SU-DHL-6 (cell line): ENCODE measurements around the gene RBM8A.

Experiments
- H2AFZ ChIP-seq: fragments of 200-600 bp; sonication (generic); 2 replicates; pipeline ENCODE4 v1.6.1; 2014; ENCODE audit warnings: low read depth, mild to moderate bottlenecking, moderate library complexity, mixed read lengths, antibody characterized with exemption, low read length; ENCODE audit not compliant: severe bottlenecking
- H3F3A ChIP-seq: fragments of 200-600 bp; shearing (Covaris generic); 2 replicates; pipeline ENCODE4 v1.6.0; 2016; ENCODE audit warnings: antibody characterized with exemption, mild to moderate bottlenecking; ENCODE audit not compliant: insufficient read depth
- H3K27ac ChIP-seq: fragments of 200-600 bp; sonication (generic); 2 replicates; pipeline ENCODE4 v1.5.1; 2016; ENCODE audit warnings: low read depth, mild to moderate bottlenecking, low read length, moderate library complexity, mixed read lengths
- H3K27me3 ChIP-seq: fragments of 200-600 bp; sonication (generic), shearing (Covaris generic); 2 replicates; pipeline ENCODE4 v1.6.0; 2014; ENCODE audit warnings: mild to moderate bottlenecking, low read length
- H3K36me3 ChIP-seq: fragments of 200-600 bp; sonication (generic); 2 replicates; pipeline ENCODE4 v1.6.1; 2014; ENCODE audit warnings: mild to moderate bottlenecking, low read length, mixed read lengths
- H3K4me2 ChIP-seq: fragments of 300-600, 200-600 bp; shearing (Covaris generic), sonication (generic); 2 replicates; pipeline ENCODE4 v1.6.0; 2014; ENCODE audit warnings: low read length, low read depth, mild to moderate bottlenecking; ENCODE audit not compliant: poor library complexity, severe bottlenecking
- H3K4me3 ChIP-seq: fragments of 200-600 bp; sonication (generic); 2 replicates; pipeline ENCODE4 v1.5.1; 2014; ENCODE audit warnings: antibody characterized with exemption, low read length, mild to moderate bottlenecking, mixed read lengths; ENCODE audit not compliant: insufficient read depth, poor library complexity, severe bottlenecking
- H3K79me2 ChIP-seq: fragments of 200-600 bp; sonication (generic); 2 replicates; pipeline ENCODE4 v1.6.1; 2014; ENCODE audit warnings: mild to moderate bottlenecking, low read length, moderate library complexity; ENCODE audit not compliant: insufficient read depth
- H3K9ac ChIP-seq: fragments of 200-600 bp; sonication (generic); 2 replicates; pipeline ENCODE4 v1.7.0; 2014; ENCODE audit warnings: mild to moderate bottlenecking, low read length
- H3K9me2 ChIP-seq: fragments of 200-600 bp; sonication (generic); replicated peaks from 2 replicates; pipeline ENCODE4 v1.6.1; 2014; ENCODE audit warnings: low read length; ENCODE audit not compliant: insufficient read depth
- H3K9me3 ChIP-seq: fragments of 200-600 bp; sonication (generic); 2 replicates; pipeline ENCODE4 v1.6.1; 2014; ENCODE audit warnings: low read length, mixed read lengths; ENCODE audit not compliant: insufficient read depth
- H4K20me1 ChIP-seq: fragments of 200-600 bp; sonication (generic); 2 replicates; pipeline ENCODE4 v1.6.1; 2014; ENCODE audit warnings: low read depth, mild to moderate bottlenecking, antibody characterized with exemption, low read length, moderate library complexity, mixed read lengths
- EZH2phosphoT487 ChIP-seq: fragments of 200-600 bp; sonication (generic), shearing (Covaris generic); conservative IDR thresholded peaks from 2 replicates; pipeline ENCODE4 v1.6.1; 2018; ENCODE audit warnings: mild to moderate bottlenecking, antibody characterized with exemption, low read length, moderate library complexity, mixed read lengths
- TF ChIP-seq, protein P1 (sequence below): fragments of 200-600 bp; sonication (generic); IDR thresholded peaks from one replicate; pipeline ENCODE4 v1.5.1; 2017; ENCODE audit warnings: antibody characterized with exemption, mild to moderate bottlenecking, low read length, moderate library complexity; ENCODE audit not compliant: insufficient read depth, poor library complexity, severe bottlenecking

RBM8A gene

DNA sequence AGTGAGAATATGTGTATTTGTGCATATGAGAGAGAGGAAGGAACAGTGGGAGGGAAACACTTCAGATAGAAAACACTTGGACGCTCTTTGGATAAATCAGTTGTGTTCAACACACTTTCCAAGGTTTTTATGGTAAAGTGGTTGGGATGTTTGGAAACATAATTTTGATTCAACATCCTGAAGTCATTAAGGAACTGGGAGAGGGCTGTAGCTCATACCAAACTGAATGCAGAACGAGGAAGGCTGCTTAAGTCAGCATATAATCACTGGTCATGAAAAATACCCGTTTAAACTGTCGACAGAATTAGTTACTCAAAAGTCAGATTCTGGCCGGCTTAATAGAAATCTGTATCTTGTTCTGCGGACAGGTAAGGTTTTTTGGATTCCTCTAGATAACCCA lies 15.6 kb upstream of the RBM8A start:
- no peaks in the 10 kb centered on the region for H3F3A ChIP-seq
- H3K36me3 ChIP-seq, result no peaks in the 10 kb centered on the region
- H3K27me3 ChIP-seq, result no peaks in the 10 kb centered on the region
- H3K4me2 ChIP-seq, result no peak overlapping the region
- H3K79me2 ChIP-seq, result no peaks in the 10 kb centered on the region
- no peaks in the 10 kb centered on the region for H3K9me3 ChIP-seq
- H3K27ac ChIP-seq, result no peak overlapping the region
- no peak overlapping the region for H3K4me3 ChIP-seq
- TF ChIP-seq, protein P1, sequence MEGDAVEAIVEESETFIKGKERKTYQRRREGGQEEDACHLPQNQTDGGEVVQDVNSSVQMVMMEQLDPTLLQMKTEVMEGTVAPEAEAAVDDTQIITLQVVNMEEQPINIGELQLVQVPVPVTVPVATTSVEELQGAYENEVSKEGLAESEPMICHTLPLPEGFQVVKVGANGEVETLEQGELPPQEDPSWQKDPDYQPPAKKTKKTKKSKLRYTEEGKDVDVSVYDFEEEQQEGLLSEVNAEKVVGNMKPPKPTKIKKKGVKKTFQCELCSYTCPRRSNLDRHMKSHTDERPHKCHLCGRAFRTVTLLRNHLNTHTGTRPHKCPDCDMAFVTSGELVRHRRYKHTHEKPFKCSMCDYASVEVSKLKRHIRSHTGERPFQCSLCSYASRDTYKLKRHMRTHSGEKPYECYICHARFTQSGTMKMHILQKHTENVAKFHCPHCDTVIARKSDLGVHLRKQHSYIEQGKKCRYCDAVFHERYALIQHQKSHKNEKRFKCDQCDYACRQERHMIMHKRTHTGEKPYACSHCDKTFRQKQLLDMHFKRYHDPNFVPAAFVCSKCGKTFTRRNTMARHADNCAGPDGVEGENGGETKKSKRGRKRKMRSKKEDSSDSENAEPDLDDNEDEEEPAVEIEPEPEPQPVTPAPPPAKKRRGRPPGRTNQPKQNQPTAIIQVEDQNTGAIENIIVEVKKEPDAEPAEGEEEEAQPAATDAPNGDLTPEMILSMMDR, result no peak
- no peak for TF ChIP-seq EZH2phosphoT487
- no peak overlapping the region for H2AFZ ChIP-seq
- H3K9ac ChIP-seq, result no peak overlapping the region
- no peaks in the 10 kb centered on the region for H4K20me1 ChIP-seq
- no peaks in the 10 kb centered on the region for H3K9me2 ChIP-seq

DNA sequence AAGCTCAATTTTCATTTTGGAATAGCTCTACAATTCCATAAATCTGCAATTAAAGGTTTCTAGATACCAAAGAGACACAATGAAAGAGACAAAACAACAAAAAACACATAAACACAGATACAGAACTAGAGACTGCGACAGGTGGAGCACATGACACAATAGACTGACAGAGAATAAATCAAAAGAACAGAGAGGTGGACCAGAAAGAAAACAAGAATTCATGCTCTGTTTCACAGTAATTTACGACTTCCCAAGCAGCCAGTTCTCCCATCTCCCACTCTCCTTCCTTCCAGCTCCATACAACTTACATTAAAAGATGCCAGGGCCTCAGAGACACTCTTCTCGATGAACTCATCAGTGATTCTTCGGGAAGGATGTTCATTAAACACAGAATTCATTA lies 15.1 kb upstream of the RBM8A start:
- no peak overlapping the region for H3K4me3 ChIP-seq
- H3K36me3 ChIP-seq, result no peaks in the 10 kb centered on the region
- TF ChIP-seq EZH2phosphoT487, result no peak
- TF ChIP-seq, protein P1, result no peak

DNA sequence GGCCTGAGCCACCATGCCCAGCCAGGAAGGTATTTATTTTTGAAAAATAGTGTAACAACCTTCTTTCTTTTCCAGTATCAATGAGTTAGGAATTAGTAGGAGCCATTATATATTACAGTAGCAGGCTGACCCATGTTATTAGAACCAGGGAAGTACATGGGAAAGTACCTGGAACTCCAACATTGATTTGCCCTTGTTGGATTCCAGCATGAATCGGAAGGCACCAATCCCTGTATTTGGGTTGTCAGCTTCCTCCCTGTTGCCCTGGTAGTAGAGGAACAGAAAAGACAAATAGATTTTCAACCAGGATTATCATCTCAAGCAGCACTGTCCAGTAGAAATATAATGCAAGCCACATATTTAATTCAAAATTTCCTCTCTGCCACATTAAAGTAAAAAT lies 10.2 kb upstream of the RBM8A start:
- Histone ChIP-seq H3K36me3 (no peaks in the 10 kb centered on the region), H2AFZ (no peak overlapping the region)
- TF ChIP-seq, protein P1, result no peak
- TF ChIP-seq EZH2phosphoT487, result no peak

More for the DNA sequence above, 15.1 kb upstream of the RBM8A start:
- Histone ChIP-seq H3K9ac (no peak overlapping the region), H3K27me3 (no peaks in the 10 kb centered on the region), H3K9me2 (no peaks in the 10 kb centered on the region), H3K79me2 (no peaks in the 10 kb centered on the region), H3K4me2 (no peak overlapping the region), H3K27ac (no peak overlapping the region), H3K9me3 (no peaks in the 10 kb centered on the region), H4K20me1 (no peaks in the 10 kb centered on the region), H2AFZ (no peak overlapping the region), H3F3A (no peaks in the 10 kb centered on the region)

DNA sequence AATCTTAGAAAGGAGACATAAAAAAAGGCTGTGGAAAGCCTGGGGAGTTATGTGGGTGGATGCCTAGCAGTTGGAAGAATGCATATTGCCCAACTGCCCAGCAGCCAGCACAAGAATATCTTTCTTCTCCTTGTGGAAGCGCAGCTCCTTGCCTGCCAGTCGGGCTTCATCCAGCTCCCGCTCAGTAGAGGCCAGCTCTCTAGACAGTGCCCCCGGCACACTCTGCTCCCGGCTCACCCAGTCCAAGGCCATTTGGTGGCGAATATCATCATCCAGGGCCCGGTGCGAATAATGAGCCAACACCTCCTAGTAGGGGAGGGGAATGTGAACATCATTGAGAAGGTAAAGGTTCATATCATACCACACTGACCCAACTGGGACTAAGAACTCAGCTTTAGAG lies 9.0 kb upstream of the RBM8A start:
- Histone ChIP-seq H3K9me2 (no peaks in the 10 kb centered on the region), H3K9ac (no peak overlapping the region), H2AFZ (no peak overlapping the region), H3F3A (peaks cover 8% of the 10 kb centered on the region), H3K27ac (no peak overlapping the region), H3K79me2 (no peaks in the 10 kb centered on the region), H3K4me2 (no peak overlapping the region), H4K20me1 (no peaks in the 10 kb centered on the region), H3K4me3 (no peak overlapping the region), H3K36me3 (no peaks in the 10 kb centered on the region), H3K27me3 (no peaks in the 10 kb centered on the region), H3K9me3 (no peaks in the 10 kb centered on the region)
- TF ChIP-seq, protein P1, result no peak
- no peak for TF ChIP-seq EZH2phosphoT487

More for the DNA sequence above, 10.2 kb upstream of the RBM8A start:
- Histone ChIP-seq H3K9ac (no peak overlapping the region), H4K20me1 (no peaks in the 10 kb centered on the region), H3F3A (peaks cover 8% of the 10 kb centered on the region), H3K9me2 (no peaks in the 10 kb centered on the region), H3K4me3 (no peak overlapping the region), H3K9me3 (no peaks in the 10 kb centered on the region), H3K27ac (no peak overlapping the region), H3K4me2 (no peak overlapping the region), H3K79me2 (no peaks in the 10 kb centered on the region), H3K27me3 (no peaks in the 10 kb centered on the region)
